ENCODE data around the gene PCNT. TPM values are rescaled to one million over a fixed set of nuclear protein-coding genes. Genes with fewer than 3 reads are reported as not detected.

PCNT gene
- total and polyA plus RNA-seq, 2 of the 8 experiments (the other 6 are each of a cell fraction or from before 2014, with no cell fraction given), result 9.9 to 45.1 TPM

- no peak for TF ChIP-seq RBBP5 (IDR thresholded peaks at IDR 0.05; ENCODE audit: borderline replicate concordance, low read depth, low read length)
Measured at GRCh38 chr21:46434322-46434958, 110.5 kb downstream of the PCNT start (continued).
